SIG-M5 (cell line): ENCODE results near the gene MYO1H.
"Not testable (repeated sequence)": the region's sequence is repeated elsewhere in the genome, so short reads cannot be mapped to it uniquely, and the experiment has no call there.

Experiments
- DNase-seq: peaks from one replicate; lab custom pipeline; 2025; lab: John Stamatoyannopoulos, UW

The MYO1H gene

DNA sequence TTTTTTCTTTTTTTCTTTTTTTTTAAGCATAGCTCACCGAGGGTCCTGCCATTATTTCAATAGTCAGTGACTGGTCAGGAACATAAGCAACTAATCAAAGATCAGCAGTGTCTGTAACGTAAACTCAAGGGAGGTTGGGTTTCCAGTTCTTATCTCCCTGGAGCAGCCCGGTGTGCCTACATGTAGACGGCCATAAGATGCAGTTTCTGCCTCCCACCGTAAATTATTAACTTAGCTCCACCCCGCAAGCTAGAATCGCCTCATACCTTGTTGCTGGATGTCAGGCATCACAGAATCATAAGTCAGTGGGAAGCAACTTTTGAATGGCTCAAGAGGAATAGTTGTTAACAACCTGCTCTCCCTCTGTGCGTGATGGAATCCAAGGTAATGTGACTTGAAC is at the start of gene MYO1H:
MYO1H (plus strand) TSS at position 312 of the 400 bp plus-strand sequence; CDS start at position 373, 61 bp downstream.
- no peak for DNase-seq

GRCh38 chr12:109299849-109300248 is 47.9 kb upstream of the MYO1H start:
- DNase-seq = no peak

- no peak for DNase-seq
Observed at GRCh38 chr12:109301643-109302168, 46.0 kb upstream of the MYO1H start.

GRCh38 chr12:109302358-109302757 is 45.3 kb upstream of the MYO1H start:
- no peak for DNase-seq

DNA sequence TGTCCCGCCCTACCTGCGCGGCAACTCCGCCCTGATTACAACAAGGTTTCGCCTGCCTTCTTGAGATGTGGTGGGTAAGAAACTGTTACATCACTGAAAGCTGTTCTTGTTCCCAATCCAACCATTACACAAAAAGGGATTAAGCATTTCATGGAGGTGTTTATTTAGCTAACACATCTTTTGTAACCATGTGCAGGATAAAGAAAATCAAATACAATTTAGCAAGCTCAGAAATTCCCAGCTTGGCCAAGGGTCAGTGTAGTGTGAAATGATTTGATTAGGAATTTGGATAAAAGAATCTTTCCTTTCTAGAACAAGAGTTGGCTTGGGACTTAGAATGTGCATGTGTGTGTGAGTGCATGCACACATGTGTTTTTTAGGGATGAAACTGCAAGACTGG is 44.9 kb upstream of the MYO1H start:
- no peak for DNase-seq

DNA sequence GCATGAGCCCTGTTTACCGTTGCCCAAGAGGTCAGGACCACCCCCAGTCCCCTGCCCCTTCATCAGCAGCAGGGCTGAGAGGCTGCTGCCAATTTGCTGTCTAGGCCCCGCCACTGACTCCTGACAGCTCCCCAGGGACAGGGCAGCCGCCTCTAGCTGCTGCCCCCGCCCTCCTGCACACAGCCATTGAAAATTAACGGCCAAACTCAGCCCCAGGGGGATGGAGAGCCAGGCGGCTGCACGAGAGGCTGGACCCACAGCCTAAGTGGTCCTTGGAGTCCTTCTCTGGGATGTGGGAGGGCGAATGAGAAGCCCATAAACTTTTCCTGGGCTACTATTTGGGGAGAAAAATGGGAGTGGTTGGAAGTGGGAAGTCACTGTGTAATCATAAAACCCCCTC is 43.2 kb upstream of the MYO1H start:
- no peak for DNase-seq

- no peak for DNase-seq
Observed at GRCh38 chr12:109305547-109305946, 42.2 kb upstream of the MYO1H start.

DNA sequence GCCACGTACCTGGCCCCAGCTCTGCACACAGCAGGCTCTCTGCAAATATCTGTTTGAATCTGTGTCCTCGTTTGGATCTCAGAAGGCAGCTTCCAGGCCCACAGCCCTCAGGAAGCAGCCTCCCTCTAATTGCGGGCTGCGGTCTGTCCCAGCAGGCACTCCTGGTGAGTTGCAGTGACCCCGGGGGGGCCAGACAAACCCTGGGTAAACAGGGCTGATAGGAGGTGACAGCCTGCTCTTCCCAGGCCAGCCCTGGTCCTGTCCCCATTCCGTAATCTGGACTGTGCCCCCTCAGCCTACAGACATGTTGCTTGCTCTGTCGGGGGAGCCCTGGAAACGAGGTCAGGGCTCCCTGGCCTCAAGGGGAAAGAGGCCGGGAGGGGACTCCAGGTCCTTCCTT is 40.6 kb upstream of the MYO1H start:
- no peak for DNase-seq

GRCh38 chr12:109308534-109309380 is 38.9 kb upstream of the MYO1H start, which contains the start of gene FOXN4:
FOXN4 (minus strand) TSS chr12:109309284; CDS start chr12:109308321, 963 bp downstream.
- no peak for DNase-seq

- DNase-seq = no peak
Observed at GRCh38 chr12:109309381-109310246, 38.1 kb upstream of the MYO1H start.

DNA sequence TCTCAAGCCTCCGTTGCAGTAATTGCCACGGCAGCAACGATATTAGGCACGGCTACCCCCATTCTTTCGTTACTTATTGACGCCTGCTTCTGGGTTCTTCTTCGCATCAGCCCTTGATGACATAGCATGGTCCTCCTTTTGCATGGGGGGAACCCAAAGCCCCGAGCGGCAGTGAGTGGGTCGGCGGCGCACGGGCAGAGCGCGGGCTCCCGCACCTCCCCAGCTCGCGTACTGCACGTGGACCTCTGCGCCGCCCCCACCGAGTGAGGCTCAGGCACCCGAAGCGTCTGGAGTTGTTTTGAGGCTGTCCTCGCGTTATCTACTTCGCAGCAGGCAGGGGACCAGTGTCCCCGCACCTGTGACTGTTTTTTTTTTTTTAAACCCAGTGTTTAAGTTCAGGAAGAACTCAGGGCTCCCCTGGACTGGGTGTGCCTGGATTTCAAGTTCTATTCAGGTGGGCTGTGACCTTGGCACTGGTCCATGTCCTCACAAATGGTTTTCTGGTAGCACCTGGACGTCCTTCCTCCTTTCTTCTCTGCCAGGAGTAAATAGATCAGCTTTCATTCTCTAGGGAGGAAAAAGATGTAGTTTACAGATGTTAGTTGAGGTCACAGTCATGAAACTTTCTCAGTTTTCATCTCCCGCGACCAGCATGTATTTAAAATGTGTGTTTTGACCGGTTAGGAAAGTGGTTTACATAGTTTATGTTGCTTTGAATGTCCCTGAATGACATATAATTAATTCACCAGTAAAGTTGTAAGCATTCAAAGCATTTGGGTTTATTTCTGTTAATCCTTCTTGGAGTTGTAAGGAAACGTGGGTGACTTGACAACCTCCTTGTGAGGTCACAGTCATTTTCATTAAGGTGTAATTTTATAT is 37.2 kb upstream of the MYO1H start:
- no peak for DNase-seq

DNA sequence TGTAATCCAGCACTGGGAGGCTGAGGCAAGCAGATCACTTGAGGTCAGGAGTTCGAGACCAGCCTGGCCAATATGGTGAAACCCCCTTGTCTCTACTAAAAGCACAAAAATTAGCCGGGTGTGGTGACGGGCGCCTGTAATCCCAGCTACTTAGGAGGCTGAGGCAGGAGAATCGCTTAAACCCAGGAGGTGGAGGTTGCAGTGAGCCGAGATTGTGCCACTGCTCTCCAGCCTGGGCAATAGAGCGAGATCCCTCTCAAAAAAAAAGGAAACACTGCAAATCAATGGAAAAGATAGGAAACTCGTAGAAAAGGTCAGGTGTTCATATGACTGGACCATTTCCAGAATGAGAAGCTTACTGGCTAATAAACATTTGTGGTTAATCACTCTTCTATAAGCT is 26.4 kb upstream of the MYO1H start:
- not testable (repeated sequence) for DNase-seq

- no peak for DNase-seq
Observed at GRCh38 chr12:109329003-109329402, 18.7 kb upstream of the MYO1H start.

GRCh38 chr12:109329686-109330085 is 18.0 kb upstream of the MYO1H start:
- no peak for DNase-seq

DNA sequence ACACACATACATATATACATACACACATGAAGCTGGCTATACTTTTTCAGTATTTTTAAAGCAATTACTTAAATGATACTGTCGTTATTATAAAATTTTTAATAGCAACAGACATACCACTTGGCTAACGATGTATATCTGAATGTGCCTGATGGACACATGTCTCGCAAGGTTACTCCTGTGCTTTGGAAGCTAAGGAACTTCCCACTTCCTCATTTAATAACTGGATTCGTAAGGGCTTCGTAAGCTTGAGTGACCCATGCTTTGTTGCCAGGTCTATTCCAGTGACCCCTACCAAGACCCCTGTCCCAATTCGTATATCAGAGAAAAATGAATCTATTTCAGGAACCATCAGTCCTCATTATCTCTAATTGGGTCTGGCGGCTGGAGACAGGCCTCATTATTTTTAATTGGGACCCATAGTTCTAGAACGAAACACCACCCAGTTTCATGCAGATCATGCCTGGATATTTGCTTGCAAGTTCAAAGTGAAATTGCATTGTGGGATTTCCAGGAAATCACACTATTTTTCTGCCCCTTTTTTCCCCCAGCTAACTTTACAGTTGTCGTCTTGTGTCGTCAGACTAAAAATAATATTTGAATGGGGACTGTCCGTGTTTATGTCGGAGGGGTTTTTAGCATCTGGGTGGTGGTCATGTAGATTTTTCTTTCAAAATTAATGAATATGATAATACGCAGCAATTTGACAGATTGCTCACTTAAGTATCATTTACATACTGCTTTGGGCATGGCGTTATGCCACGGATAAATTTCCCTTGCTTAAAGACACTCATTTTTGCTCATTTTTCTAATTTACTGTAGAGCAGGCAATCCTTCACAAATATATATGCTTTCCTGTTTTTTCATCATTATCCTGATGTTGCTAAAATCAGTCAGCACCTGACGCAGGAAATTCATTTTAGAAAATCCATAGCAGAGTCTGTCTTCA is 17.1 kb upstream of the MYO1H start:
- no peak for DNase-seq

DNA sequence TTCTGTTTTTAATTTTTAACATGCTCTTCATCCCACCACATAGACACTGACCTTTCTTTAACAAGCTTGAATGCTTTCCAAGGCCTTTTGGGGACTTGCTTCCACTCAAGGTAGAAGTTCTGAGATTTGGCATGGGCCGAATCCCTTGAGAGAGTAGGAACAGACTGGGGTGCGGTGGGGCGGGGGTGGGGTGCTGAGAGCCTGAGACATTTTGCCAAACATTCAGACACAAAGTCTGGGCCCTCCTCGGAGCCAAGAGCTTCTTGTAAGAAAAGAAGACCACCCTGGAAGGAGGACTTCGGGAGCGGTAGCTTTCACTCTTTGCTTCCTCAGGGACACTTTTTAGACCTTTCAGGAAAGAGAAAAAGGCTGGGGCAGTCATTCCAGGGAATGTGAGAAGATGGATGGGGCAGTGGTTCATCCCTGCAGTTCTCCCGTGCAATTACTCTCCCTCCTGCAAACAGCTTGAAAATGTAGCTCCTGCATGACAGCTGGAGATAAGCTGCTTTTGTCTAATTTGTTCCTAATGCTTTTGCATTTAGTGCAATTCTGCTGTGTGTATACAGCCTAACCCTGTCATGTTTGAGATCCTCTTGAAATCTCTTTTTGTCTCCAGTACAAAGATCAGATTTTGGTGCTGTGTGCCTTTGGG is 16.3 kb upstream of the MYO1H start:
- DNase-seq = no peak

- DNase-seq = no peak
Observed at GRCh38 chr12:109334887-109335286, 12.8 kb upstream of the MYO1H start.

GRCh38 chr12:109336593-109336992 is 11.1 kb upstream of the MYO1H start:
- no peak for DNase-seq

DNA sequence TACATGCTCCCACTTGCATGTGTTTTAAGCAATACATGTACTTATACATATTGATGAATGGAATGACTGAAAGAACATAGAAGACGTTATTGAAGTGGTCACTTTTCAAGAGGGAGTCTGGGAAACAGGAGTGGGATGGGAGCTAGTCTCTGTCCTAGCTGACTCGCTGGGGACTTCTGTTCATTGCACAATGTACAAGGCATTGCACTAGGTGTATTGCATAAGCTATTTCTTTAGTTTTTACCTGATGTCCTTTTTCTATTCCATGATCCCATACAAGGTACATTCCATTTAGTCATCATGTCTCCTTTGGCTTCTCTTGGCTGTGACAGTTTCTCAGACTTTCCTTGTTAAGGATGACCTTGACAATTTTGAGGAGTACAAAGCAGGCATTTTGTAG is 4.0 kb upstream of the MYO1H start:
- DNase-seq = no peak

DNA sequence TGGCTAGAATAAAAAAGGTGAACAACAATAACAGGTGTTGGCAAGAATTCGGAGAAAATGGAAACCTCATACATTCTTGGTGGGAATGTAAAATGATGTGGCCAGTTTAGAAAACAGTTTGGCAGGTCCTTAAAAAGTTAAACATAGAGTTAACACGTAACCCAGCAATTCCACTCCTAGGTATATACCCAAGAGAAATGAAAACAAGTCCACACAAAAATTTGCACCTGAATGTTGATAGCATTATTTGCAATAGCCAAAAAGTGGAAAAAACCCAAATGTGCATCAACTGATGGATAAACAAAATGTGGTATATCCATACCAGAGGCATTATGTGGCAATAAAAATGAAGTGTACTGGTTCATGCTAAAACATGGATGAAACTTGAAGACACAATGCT is 2.3 kb upstream of the MYO1H start:
- no peak for DNase-seq
